ENCODE data around the gene ARL6IP4. TPM values are rescaled to one million over a fixed set of nuclear protein-coding genes. Genes with fewer than 3 reads are reported as not detected.

The ARL6IP4 gene
- total RNA-seq, 4 donors from 2014 or later, result 84.2 to 212 (median 153) TPM

GRCh38 chr12:123026094-123026853 lies 45.8 kb downstream of the ARL6IP4 start:
- TF ChIP-seq CTCF (IDR thresholded peaks at IDR 0.05) (no peak), POLR2A (IDR thresholded peaks at IDR 0.05) (no peak)
- peaks cover 0 to 11% (median 0%) of the 10 kb centered on the region in 3 donors for H3K4me1 ChIP-seq
- no peaks in the 10 kb centered on the region for H3K27me3 ChIP-seq
- H3K4me3 ChIP-seq, result no peak overlapping the region
- no peak for DNase-seq
- 90% methylated on average over 9 of the region's 9 CpGs for WGBS, 2 donors
- H3K9me3 ChIP-seq, result no peaks in the 10 kb centered on the region
- intact Hi-C loops (cut with DNase I), result no loop called here
- peaks cover 0 to 52% (median 0%) of the 10 kb centered on the region in 3 donors for H3K36me3 ChIP-seq
- H3K27ac ChIP-seq, result no peak overlapping the region

- no peak for TF ChIP-seq CTCF (IDR thresholded peaks at IDR 0.05)
- peaks cover 0 to 51% (median 1%) of the 10 kb centered on the region in 3 donors for H3K36me3 ChIP-seq
- no peaks in the 10 kb centered on the region for H3K9me3 ChIP-seq
- no peak overlapping the region for H3K27ac ChIP-seq
- intact Hi-C loops (cut with DNase I), result no loop called here
- WGBS, 2 donors, result 73 to 86% methylated on average over 6 of the region's 19 CpGs
- no peak overlapping the region for H3K4me3 ChIP-seq
- H3K4me1 ChIP-seq, result peaks cover 0 to 20% (median 0%) of the 10 kb centered on the region in 3 donors
- DNase-seq, result no peak
- no peaks in the 10 kb centered on the region for H3K27me3 ChIP-seq
Measured at GRCh38 chr12:123027726-123028445, 47.4 kb downstream of the ARL6IP4 start.

- intact Hi-C loops (cut with DNase I), result no loop called here
- no peak for TF ChIP-seq POLR2A (IDR thresholded peaks at IDR 0.05)
- TF ChIP-seq CTCF (IDR thresholded peaks at IDR 0.05), result no peak
- H3K36me3 ChIP-seq, result peaks cover 0 to 57% (median 5%) of the 10 kb centered on the region in 3 donors
- WGBS, 2 donors, result 89 to 93% methylated on average over 3 to 7 of the region's 7 CpGs
- no peak overlapping the region for H3K27ac ChIP-seq
- H3K4me3 ChIP-seq, result no peak overlapping the region
- no peak for DNase-seq
- H3K9me3 ChIP-seq, result no peaks in the 10 kb centered on the region
- no peaks in the 10 kb centered on the region for H3K27me3 ChIP-seq
- peaks cover 0 to 20% (median 0%) of the 10 kb centered on the region in 3 donors for H3K4me1 ChIP-seq
Measured at GRCh38 chr12:123028475-123028874, 48.0 kb downstream of the ARL6IP4 start.

- Histone ChIP-seq H3K4me3 (no peak overlapping the region), H3K27ac (no peak overlapping the region), H3K27me3 (no peaks in the 10 kb centered on the region), H3K36me3 (peaks cover 0 to 67% (median 14%) of the 10 kb centered on the region in 3 donors), H3K9me3 (no peaks in the 10 kb centered on the region), H3K4me1 (peaks cover 0 to 24% (median 0%) of the 10 kb centered on the region in 3 donors)
- intact Hi-C loops (cut with DNase I), result no loop called here
- TF ChIP-seq POLR2A (IDR thresholded peaks at IDR 0.05) (no peak), CTCF (IDR thresholded peaks at IDR 0.05) (no peak)
- no peak for DNase-seq
Measured at GRCh38 chr12:123029550-123029949, 49.1 kb downstream of the ARL6IP4 start.

DNA sequence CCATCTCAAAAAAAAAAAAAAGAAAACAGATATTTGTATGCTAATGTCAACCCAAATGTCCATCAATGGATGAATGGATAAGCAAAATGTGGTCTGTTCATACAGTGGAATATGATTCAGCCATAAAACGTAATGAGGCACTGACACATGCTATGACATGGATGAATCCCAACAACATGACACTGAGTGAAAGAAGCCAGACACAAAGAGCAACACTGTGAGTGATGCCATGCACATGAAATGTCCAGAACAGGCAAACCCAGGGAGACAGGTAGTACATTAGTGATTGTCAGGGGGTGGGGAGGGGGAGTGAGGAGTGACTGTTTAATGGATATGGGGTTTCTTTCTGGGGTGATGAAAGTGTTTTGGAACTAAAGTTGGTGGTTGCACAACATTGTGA lies 50.2 kb downstream of the ARL6IP4 start:
- Histone ChIP-seq H3K9me3 (no peaks in the 10 kb centered on the region), H3K27ac (no peak overlapping the region), H3K36me3 (peaks cover 0 to 67% (median 14%) of the 10 kb centered on the region in 3 donors), H3K4me1 (peaks cover 0 to 22% (median 0%) of the 10 kb centered on the region in 3 donors), H3K4me3 (no peak overlapping the region), H3K27me3 (no peaks in the 10 kb centered on the region)
- DNase-seq, result no peak
- intact Hi-C loops (cut with DNase I), result no loop called here
- TF ChIP-seq POLR2A (IDR thresholded peaks at IDR 0.05), result no peak
- no peak for TF ChIP-seq CTCF (IDR thresholded peaks at IDR 0.05)
- 50% methylated on average over 1 of the region's 1 CpG for WGBS, 2 donors

Data from esophagus squamous epithelium (tissue), 5 donors.